ENCODE data around the gene SUGCT.

SUGCT gene

DNA sequence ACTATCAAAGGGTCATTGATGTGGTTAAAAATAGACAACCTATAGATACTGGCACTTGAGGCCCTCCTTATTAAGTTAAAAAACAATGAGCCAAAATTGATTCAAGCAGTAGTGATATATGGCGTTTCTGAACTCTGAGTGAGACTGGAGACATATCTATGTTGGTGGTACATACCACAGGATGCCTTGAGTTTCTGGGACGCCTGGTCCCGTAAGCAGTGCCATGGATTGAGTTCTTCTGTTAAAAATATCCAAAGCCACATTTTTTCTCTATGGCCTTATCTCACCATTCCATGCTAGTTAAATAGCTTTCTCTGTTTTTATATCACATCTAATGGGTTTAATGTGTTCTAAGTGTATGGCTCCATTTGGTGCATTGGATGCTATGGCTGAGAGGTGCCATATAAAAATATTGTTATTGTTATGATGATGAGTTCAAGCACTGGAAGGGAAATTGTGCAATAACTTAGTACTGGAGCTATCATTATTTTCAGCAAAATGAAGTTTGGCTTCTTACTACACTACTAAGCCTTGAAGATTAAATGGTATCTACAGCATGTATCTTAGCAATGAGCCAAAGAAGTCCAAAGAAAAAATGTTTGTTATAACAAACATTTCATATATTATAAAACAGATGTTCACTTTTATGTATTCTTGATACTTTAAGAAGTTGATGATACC is 713.9 kb downstream of the SUGCT start:
- DNase-seq = no peak

DNA sequence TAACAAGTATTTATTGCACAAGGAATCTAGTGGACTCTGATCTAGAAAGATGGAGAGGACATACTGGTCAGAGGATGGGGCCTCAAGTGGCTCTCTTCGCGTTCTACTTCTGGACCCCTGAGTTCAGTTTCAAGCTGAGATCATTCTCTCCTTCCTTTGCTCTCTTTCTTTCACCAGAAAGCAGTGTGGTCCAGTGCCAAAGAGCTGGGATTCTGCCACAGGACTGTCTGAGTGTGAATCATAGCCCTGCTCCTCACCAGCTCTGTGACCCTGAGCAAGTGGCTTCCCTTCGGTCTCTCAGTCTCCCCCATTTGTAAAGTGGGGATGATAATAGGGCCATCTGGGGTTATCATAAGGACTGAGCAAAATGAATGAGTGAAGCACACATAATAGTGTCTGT is 715.2 kb downstream of the SUGCT start:
- DNase-seq = no peak

DNA sequence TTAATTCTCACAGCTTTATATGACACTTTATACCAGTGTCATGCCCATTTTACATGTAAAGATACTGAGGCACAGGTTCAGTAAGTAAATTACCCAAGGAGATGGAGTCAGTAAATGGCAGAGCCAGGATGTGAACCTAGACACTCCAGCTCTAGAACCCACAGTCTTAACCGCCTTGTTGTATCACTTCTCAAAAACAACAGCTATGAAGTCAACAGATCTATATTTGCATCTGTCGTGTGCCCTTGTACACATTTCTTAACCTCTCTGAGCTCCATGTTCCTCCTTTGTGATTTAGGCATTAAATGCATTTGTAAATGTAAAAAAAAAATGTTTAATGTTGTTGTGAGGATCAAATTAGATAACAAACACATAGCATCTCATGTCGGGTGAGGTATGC is 716.2 kb downstream of the SUGCT start:
- no peak for DNase-seq

DNA sequence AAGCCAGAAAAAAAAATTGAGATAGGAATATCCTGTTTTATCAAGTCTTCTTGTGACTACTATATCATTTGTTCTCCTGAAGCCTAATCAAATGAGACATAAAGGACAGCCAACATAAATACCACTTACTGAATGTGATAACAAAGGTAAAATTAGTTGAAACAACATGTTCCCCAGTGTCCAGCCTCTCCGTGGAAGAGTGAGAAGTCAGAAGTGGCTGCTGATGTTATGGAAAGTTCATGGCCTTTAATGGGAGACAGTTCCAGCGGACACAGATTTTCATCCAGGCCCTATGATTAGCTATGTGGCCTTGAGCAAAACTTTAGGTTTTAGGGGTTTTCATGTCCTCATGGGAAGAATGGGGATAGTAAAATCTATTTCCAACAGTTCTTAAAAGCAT is 724.3 kb downstream of the SUGCT start:
- DNase-seq = no peak

DNA sequence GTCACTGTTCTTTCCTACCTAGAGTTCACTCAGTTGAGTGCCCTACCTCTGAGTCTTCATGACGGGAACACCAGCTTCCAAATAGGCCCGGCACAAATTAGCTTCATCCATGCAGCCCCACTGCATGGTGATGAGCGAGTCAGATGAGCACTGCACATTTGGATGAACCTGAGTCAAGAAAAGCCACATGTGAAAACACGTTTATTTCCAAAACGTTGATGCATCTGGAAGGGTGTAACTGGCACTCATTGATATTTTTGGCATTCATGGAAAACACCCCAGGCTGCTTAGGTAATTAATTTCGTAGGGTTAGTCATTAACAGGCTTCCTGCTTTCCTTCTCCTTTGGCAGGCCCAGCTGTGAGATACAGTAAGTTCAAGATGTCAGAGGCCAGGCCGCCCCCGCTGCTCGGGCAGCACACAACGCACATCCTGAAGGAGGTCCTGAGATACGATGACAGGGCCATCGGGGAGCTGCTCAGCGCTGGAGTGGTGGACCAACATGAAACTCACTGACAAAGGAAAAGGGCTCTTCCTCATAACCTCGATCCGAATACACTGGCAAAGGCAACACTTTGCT is 725.2 kb downstream of the SUGCT start:
- no peak for DNase-seq

DNA sequence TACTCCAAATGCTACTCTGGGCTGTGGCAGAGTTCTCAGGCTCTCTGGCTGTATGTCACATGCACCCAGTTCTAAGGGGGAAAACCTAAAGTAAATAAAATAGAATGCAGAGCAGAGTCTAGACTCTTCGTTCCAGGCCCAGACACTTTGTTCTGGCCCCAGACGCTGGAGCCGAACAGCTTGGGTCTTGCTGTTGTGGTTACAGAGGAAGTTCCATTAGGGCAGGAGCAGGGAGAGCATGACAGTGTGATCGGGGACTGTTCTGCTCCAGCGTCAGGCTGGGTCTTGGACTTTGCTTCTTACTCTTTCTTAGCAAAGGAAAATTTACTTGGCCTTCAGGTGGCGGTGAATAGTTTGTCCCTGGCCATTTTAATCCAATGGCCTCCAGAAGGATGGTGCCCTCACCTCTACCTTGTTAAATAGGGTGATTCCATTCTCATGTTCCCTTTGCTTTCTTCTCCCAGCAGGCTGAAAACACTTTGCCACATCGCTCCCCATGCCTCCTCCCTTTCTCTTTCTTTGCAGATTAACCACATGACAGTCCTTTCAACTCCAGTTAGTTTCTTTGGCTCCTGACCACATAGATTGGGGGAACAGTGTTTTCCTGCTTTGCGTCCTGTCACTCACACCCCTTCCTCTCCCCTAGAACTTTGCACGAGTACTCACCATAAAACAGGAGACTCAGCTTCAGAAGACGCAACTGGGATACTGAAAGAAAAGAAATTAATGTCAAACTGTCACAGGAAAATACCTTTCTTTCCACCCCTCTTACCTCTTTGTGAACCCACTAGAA is 730.8 kb downstream of the SUGCT start:
- no peak for DNase-seq

DNA sequence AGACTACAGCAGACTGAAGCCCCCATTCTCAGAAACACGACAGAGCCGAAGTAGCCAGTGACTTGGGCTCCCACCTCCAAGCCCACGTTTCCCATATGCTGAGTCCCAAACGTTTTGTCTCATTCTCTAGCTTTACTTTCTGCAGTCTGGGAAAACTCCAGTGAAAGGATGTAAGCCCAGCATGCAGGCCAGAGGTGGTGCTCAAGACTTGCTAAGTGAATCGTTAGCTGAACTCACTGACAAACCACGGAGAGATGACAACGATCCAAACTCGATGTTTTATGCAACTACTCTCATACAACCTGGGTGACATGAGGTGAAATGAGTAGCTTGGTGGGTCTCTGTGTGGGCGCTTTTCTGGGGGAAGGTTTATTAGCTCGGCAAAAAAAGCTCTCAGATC is 731.8 kb downstream of the SUGCT start:
- DNase-seq = no peak

DNA sequence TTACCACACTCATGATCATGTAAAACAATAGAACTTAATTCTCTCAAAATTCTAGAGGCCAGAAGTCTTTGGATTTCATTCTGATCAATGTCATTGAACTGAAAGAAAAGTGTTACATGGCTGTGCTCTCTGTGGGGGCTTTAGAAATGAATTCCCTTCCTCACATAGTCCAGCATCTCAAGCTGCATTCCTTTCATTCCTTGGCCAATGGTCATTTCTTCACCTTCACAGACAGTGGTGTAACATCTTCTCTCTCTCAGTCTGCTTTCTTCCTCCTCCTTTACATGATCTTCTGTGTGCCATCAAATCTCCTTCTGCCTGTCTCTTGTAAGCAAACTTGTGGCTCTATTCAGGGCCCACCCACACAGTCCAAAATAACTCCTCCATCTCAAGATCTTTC is 735.3 kb downstream of the SUGCT start:
- no peak for DNase-seq

DNA sequence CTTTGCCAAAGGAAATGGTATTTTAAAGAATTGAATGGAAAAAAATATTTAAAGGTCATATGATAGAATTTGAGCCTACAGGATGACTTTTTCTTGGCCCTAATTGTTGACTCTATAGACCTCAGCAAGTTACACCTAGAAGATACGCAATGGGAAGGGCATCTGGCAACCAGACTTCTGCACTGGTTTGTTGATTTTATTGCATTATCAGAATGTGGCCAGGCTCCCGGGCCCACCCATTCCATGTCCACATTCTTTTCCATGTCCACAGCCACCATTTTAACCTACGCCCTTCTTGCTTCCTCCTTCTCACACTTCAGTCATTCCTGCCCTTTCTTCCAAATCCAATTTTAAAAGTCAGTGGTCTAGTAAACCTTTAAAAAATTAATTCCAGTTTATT is 738.4 kb downstream of the SUGCT start:
- DNase-seq = no peak

DNA sequence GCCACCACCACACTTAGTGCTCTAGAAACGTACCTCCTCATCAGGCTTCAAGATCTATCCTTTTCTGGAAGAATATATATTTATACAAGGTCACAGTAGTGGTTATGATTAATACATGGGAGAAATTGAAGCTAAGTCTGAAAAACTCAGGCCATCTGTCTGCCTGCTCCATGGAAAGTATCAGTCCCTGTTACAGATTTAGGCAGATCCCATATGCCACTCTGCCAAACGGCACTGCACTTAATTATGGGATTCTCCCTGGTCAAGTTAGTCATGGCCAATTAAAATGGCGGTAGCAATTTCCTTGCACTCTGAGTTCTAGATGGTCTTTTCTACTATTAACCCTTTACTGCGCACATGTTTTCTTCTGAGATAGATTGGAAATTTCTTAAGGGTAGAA is 740.0 kb downstream of the SUGCT start:
- DNase-seq = no peak

DNA sequence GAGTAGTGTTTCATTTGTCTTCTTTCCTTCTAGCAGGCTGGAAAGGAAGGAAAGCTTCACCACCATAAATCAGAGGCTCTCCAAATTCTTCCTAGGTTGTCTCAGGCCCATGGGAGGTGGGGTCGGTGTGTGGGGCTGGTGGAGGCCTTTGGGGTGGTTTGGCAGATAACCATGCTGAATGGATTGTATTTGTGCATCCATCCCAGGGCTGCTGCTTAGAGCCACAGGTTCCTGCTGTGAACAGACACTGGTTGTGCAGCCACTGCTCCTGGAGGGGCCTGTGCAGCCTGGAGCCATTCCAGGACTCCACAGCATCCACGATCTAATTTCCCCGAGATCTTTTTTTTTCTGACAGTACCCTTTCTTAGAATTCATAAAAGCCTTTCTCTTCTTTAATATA is 741.8 kb downstream of the SUGCT start:
- DNase-seq = no peak

DNA sequence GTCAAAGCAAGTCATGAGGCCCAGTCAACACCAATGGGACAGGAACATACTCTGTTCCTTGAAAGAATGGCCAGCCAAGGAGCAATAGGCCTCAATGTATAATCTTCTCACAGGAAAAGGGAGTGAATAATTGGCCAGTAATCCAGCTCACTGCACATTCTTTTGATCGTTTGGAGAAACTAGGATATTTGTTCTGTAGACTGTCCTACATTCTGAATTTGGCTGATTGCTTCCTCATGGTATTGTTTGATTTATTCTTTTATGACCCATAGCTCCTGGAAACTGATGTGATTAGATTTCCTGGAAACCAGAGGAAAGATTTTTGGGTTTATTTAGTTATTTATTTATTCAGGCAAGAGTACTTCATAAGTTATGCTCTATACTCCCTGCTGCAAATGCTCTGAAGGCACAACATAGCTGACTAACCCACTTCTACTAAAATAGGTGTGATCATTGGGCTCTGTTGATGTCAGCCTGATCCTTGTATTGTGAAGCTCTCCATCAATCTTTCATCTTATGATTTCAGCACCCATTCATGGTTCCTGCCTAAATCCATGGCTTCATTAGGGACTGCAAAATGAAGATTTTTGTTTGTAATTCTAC is 745.2 kb downstream of the SUGCT start:
- no peak for DNase-seq

DNA sequence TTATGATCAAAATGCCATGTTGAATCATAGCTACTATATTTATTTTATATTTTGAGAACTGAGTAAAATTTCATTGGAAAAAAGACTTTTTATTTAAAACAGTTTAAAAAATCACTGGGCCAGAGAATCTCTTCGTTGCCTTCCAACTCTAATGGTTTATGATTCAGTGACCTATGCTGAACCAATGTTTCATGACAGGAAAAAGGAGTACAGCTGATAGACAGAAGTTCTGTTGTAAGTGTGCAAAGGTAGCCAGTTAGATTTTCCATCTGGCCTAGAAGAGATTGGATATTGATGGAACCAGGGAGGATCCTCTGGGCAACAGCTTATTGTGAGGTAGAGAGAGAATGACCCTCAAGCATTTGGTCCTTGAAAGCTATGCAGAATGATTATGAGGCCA is 745.8 kb downstream of the SUGCT start:
- DNase-seq = no peak

DNA sequence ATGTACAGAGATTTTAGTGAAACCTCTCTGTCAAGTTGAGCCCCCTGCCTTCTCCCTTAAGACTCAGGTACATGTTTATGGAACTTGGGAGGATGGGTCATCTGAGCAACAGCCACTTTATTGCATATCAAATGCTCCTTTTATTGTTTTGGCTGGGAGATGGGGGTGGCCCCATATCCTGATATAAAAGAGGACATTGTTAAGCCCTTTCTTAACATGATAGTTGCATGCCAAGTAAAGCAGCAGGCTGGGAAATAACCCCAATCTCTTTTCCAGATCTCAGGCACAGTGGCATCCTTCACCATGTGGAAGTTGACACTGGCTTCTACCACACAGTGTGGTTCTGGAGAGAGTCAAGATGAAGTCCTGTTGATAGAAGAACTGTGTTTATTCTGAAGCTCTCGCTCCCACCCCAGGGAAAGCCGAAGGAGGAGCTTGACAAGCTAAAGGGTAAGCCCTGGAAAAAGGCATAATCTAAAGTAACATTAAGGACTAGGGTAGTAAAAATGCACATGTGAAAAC is 746.7 kb downstream of the SUGCT start:
- no peak for DNase-seq

DNA sequence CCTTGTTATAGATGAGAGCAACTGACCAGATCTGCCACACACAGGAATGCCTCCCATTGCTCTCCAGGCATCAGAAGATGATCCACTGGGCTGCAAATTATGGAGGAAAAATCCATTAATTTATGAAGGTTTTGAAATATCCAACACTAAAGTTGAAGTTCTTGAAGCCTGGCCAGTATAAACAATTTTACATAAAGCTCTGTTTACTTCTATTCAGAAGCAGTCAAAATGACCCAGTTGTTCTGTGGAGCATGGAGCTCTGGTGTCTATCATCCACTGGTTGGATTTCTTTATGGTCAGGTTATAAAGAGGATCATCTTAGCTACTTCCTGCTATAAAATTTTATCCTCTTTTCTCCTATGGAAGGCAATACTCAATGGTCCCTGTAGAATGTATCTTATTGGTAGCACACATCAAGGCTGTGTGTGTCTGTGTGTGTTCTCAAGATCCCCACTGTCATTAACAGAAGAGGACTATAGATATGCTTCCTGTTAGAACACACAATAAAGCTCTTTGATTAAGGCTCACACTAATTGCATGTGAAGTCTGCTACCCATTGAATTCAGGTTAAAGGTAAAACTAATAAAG is 747.4 kb downstream of the SUGCT start:
- no peak for DNase-seq

DNA sequence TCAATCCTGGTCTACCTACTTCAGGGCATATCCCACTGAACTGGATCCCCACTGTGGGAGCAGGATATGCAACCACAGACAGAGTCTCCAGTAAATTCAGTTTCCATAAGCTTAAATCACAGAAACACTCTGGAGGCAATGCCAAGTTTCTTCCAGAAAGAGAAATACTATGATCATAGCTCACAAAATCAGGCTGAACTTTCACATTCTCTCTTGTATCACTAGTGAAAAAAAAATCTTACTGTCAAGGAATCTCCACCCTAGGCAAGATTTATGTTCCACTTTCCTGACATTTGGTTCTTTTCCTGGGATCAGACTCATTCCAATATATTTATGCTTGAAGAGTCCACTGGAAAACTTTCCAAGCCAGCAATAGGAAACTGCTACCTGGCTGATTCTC is 749.0 kb downstream of the SUGCT start:
- DNase-seq = no peak

DNA sequence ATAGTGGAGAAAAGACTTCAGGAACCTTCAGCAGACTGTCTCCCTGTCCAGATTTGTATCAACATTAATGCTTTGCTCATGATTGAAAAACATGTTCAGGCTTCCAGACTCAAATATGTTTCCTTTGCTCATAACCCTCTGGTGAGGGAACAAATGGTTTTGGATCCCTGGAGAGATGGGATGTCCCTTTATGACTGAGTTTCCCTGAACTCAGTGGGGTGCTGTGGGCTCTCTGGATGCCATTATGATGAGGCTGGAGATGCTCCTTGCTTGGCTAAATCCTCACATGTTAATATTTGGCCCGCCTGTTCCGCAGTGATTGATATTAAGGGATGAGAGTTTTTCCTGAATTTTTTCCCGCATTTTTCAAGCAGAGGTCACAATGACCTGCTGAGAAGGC is 749.4 kb downstream of the SUGCT start:
- no peak for DNase-seq

DNA sequence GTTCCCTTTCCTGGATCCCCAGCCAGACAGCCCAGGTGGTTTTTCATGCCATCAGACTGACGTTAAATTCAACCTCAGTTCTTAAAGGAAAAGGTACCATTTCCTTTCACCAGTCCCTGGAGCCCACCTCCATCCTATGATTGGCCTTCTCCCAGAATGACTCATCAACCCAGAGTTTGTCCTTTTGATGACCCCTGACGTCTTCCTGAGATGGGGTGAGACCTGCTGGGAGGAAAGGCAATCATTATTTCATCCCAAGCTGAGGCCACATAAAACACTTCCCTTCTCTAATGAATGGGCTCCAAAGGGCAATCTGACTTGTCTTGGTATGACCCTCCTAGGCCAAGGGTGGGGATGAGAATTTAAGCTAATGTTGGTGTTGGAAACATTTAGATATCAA is 750.7 kb downstream of the SUGCT start:
- no peak for DNase-seq

DNA sequence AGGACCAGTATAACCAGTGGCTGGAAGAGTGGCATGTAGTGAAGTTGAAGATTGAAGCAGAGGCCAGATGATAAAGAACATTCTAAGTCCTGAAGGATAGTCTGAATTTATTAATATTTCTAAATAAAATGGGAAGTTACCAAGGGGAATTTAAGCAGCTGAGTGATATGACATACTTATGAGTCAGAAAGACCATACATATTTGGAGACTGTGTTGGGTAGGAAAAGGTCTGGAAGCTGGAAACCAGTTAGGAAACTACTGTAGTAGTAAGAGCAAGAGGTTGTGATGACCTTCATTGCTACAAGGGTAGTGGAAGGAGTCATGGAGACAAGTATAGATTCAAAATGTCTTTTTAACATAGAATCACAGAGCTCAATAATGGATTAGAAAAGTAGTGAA is 752.3 kb downstream of the SUGCT start:
- DNase-seq = no peak

DNA sequence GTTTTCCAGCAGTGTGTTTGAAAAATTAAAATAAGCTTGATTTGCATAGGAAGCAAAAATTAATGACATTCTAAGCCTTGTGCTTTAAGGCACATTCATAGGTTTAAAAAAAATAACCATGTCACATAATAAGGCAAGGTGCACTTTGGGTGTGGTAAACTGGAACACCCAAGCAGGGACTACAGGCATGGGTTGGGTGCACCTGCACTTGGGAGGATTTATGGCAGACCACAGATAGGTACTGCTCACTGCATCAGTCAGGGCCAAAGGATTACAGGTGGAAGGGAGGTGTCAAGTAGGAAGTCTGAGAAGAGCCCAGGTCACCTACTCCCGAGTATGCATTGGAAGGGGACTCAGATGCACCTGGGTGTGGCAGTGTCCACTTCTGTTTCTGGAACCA is 753.7 kb downstream of the SUGCT start:
- DNase-seq = no peak

DNA sequence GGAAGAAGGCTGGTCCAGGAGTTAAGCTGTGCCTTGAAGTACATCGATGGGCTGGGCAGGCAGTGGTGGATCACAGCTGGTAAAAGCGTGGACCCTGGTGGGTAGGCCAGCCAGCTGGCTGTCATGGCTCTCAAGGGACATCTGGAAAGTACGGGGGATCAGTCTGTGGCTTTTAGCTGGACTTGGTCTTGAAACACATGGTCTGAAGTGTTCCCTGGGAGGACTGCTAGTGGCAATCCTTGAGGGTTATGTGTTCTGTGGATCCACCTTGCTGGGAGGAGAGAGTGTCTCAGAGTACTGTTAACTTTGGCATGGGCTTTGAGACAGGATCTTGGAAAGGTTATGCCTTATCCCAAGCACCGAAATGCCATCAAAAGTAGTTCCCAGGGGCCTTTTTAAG is 754.3 kb downstream of the SUGCT start:
- DNase-seq = no peak

DNA sequence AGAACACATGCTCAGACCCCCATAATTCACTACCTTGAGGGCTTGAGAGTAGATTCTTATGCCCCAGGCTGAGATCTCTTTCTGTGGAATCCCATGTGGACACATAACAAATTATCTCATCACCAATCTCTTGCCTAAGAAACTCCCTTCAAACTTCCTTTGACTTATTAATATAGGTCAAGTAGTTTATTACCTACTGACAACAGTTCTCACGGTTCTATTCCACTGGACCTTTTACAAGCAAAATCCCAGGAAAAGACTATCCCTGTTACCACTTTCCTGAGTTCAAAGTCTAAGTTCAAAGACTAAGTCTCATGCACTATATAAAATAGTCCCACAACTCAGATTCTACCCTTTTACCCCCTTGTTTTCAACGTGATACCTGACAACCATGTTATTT is 754.7 kb downstream of the SUGCT start:
- no peak for DNase-seq

DNA sequence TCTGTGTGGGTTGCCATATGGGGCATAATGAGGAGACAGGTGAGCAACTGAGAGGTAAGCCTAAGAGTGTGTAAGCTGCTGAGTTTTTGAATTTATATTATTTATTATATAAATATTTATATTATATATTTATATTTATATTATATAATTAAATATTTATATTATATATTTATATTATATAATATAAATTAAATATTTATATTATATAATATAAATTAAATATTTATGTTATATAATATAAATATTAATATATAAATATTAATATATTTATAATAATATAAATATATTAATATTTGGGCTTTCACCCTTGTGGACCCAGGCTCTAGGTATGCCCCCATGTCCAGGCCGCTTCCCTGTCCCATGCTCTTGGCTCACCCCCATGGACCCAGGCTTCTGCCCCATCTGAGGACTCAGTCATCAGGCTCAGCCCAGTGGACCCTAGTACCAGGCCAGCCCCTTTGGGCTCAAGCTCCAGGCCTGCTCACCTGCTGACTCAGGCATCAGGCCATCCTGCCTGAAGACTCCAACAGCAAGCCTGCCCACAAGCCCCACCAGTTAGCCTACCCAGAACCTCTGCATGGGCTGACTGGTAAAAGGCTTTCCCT is 755.4 kb downstream of the SUGCT start:
- DNase-seq = no peak
